NCI-H2227 treated with DMSO at 0.1 percent for 48 hours (cell line): Measurements from ENCODE around the gene GTF3C6.
"Not testable (repeated sequence)": the region's sequence is repeated elsewhere in the genome, so short reads cannot be mapped to it uniquely, and the experiment has no call there.

Source experiments
- DNase-seq: peaks from one replicate; lab custom pipeline; 2025; lab: John Stamatoyannopoulos, UW

Gene GTF3C6, protein sequence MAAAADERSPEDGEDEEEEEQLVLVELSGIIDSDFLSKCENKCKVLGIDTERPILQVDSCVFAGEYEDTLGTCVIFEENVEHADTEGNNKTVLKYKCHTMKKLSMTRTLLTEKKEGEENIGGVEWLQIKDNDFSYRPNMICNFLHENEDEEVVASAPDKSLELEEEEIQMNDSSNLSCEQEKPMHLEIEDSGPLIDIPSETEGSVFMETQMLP

DNA sequence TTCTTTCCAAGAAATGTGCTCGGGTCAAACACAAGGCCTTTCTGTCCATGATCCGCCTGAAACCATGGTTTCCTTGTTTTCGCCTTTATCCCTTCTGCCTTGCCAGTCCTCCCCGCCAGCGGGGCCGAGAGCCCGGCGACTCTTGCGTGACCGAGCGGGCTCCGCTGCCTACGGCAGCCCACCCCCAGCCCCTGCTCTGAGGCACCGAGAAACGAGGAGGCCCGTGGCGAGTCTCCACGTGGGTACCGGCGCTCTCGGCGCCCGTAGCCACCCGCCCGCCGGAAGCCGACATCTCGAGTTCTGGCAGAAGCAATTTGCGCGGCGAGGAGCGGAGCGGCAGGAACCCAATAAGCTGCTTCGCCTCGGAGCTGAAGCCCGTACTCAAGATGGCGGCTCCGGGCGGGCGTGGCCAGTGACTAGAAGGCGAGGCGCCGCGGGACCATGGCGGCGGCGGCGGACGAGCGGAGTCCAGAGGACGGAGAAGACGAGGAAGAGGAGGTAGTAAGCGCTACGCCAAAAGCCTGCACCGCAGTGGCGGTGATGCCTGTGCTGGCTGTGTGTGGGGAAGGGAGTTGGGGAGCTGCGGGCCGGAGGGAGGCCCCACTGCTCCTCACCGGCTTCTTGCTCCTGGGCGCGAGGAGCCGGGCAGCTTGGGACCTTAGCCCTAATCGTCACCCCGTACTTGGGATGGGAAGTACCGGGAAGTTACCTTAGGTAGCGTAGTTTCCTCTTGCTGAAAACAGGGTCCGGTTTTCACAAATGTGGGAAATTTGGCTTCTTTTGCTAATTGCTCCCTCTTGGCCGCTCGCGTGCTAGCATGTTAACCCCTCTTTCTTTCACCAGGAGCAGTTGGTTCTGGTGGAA is at the start of gene GTF3C6:
GTF3C6 (plus strand) TSS at position 378 of the 864 bp plus-strand sequence; CDS start at position 442, 64 bp downstream.
- DNase-seq, result peak; percentile 87

DNA sequence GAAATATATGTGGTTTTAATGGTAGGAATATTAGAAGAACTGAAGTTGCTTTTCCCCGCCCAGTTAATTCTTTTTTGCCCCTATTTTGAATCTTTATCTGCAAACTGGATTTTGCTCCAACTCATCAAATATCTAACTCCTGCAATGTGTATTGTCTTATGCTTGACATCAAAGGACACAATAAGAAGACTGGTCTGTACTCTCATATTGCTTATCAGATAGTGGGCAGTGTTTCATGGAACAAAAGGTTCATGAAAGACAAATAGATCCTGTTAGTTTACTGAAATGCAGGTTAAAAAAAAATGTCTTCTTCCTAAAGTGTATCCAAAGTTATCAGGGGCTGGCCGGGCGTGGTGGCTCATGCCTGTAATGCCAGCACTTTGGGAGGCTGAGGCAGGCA is 27.7 kb upstream of the GTF3C6 start:
- DNase-seq, result no peak

DNA sequence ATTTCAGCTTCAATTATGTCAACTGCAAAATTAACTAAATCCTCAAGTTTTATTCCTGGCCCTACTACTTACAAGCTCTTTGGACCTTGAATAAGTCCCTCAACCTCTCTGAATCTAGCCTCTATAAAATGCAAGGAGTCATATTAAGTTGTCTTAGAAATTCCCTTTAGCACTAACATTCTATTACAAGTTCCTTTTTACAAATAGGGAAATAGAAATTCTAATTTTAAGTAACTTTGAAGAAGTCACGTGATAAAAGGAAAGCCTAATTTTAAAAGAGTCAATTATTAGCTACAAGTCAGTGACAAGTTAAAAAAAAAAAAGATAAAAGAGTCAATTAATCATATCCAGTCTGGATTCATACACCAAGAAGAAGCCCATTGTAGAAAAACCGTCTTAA is 24.6 kb upstream of the GTF3C6 start:
- DNase-seq, result no peak

DNA sequence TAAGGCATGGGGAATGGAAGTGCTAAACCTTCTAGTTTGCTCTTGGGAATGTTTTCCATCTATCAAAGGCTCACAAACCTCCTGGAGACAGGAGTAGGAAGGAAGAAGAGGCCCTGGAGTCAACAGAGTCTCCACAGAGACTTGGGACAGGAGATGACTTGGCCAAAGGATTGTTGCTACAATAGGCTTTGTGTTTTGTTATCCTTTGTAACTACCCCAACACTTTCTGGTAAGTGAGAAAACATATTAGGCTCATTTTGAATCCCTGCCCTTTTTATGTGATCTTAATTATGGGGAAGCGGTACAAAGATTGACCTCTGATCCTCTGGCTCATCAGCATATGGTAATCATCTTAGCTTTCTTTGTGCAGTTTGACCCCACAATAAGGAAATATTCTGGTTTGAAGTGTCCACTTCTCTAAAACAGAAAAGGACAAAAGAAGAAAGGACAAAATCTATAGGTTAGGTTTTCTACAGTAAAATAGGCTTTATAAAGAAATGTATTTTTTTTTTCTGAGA is 24.1 kb upstream of the GTF3C6 start:
- no peak for DNase-seq

DNA sequence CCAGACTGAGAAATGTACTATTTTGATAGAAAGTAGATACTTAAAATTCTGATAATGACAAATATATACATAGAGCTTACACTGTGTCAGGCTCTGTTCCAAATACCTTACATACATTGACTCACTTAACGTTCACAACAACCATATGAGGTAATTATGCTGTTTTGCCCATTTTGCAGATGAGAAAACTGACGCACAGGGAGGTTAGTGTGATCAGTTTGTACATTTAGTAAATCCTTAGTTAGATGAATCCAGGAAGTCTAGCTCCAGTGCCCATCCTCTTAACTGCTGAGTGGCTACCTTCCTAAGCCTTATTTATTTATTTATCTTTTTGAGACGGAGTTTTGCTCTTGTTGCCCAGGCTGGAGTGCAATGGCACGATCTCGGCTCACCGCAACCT is 23.3 kb upstream of the GTF3C6 start:
- no peak for DNase-seq

DNA sequence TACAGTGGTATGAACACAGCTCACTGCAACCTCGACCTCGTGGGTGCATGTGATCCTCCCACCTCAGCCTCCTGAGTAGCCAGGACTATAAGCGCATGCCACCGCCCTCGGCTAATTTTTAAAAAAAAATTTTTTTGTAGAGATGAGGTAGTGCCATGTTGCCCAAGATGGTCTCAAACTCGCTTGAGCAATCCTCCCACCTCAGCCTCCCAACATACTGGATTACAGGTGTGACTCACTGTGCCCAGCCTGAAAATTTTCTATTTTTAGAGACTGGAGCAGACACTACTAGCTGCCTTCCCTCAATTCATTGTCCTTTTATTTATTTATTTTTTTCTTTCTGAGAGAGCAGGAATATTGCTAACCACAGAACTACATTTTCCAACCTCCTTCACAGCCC is 20.3 kb upstream of the GTF3C6 start:
- DNase-seq, result no peak

DNA sequence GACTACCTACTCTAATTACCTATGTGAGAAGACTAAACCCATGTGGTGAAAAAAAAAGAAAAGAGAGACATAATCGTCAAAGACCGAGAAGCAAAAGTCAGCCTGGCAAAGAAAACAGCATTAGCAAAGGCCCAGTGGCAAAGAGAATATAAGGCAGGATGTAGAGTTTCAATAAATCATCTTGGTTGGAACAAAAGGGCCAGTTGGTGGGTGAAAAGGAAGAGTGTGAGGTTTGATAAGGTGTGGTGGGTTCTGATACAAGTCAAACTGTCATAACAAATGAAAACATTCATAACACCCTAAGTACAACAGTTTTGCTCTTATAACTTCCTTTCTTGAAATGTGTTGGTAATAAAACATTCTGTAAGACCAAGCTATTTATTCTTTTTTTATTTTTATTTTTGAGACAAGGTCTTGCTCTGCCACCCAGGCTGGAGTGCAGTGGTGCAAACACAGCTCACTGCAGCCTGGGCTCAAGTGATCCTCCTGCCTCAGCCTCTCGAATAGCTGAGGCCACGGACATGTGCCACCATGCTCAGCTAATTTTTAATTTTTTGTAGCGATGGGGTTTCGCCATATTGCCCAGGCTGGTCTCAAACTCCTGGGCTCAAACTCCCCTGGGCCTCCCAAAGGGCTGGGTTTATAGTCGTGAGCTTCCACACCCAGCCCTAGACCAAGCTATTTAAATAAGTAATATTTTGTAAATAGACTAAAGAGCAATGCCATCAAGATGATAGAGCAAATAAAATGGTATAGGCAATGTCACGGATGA is 18.9 kb upstream of the GTF3C6 start:
- DNase-seq, result no peak

DNA sequence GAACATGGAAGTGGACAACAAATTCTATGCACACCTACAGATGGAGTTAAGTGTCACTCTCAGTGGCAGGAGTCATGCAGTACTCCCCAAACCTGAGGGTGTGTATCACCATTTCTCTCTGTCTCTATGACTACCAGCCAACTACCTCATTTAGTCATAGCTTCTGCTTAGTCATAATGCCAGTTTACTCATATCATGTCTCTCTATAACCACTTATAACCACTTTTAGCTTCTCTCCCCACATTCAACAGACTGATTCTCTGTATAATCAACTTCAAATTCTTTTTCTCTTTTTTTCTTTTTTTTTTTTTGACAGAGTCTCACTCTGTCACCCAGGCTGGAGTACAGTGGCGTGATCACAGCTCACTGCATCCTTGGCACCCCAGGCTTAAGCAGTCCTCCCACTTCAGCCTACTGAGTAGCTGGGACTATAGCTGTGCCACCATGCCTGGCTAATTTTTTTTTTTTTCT is 13.8 kb upstream of the GTF3C6 start:
- no peak for DNase-seq

DNA sequence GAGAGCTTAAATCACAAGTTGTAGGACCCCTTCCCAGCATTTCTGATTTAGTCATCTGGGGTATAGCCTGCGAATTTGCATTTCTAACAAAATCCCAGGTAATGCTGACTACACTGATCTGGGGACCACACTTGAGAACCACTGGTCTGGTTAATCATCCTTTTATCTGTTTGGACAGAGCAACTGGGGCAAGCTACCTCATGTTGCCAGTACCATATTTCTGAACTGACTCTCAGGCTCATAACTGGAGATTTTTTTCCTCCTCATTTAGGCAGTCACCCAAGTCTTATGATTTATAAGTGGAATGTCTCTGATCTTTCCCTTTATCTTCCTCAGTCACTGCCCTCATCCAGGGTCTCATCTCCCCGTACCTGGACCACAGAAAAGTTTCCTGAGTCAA is 12.0 kb upstream of the GTF3C6 start:
- no peak for DNase-seq

DNA sequence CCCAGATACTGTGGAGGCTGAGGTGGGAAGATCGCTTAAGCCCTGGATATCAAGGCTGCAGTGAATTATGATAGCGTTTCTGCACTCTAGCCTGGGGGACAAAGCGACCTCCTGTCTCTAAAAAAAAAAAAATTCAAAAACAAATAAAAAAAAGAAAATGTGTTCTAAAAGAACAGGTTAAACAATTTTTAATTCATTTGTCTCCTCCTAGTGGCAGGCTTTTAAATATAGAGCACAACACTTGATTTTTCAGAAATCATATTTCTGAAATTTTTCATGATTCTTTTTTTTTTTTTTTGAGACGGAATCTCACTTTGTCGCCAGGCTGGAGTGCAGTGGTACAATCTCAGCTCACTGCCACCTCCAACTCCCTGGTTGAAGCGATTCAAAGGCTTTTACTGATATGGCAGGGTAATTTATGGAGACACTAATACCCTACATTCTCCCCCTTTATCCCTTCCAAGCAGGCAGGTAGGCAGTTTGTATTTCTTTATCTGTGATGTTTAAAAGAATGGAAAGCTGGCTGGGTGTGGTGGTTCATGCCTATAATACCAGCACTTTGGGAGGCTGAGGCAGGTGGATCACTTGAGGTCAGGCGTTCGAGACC is 8.7 kb upstream of the GTF3C6 start:
- no peak for DNase-seq

DNA sequence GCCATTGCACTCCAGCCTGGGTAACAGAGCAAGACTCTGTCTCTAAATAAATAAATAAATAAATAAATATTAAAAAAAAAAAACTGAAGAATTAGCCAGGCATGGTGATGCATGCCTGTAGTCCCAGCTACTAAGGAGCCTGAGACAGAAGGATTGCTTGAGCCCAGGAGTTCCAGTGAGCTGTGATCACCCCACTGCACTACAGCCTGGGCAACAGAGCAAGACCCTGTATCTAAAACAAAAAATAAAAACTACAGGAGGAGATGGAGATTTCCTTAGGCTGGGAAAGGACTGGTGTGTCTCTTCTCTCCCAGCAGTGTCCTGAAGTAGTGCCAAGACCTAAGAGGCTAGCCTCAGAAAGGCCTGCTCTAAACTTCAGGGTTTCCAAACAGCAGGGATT is 8.1 kb upstream of the GTF3C6 start:
- no peak for DNase-seq

DNA sequence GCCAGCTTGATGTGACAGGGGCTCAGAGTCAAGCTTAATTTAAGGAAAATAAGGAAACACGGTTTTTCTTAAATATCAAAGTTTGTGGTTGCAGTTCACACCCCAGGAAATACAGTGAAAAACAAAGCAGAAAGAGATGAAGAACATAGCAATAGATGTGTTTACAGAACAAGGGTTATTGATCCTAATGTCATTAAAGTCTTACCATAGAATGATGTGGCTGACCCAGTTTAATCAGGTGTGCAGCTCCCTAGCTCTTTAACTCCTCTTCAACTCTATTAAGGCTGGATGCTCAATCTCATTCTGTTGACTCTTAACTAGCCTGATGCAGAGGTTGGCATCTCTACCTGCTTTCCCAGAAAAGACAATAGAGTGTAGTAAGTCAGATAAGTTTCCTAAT is 7.5 kb upstream of the GTF3C6 start:
- DNase-seq, result no peak

DNA sequence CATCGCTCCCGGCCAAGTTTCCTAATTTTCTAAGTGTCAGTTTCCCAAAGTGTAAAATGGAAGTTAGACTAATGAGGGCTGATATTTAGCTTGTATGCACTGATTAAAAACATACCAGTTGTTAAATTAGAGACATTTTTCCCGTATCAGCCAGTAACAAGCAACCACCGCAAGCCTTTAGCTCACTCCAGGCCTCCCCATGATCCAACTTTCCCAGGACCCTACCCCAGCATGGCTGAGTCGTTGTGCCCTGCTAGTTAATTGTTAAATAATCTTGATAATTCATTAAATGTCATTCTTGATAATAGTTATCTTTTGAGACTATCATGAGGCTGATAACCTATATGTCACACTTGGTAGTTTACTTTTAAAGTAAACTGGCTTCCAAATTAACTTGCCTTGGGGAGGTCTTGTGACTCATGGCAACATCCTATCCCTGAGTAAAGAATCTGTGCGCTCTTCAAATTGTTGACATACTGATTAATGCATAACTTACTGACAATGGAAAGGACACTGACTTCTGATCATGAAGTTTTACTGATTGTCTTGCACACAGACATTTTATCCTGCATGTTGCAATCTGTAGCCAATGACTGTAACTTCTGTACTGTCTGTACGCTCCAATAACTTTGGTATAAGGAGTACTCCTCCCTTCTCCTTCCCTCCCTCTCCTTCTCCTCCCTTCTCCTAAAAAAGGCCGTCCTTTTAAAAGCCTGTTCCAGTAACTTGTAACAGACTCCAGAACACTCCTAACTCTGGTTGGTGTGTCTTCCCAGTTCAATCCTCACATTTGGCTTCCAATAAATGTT is 6.3 kb upstream of the GTF3C6 start:
- no peak for DNase-seq

DNA sequence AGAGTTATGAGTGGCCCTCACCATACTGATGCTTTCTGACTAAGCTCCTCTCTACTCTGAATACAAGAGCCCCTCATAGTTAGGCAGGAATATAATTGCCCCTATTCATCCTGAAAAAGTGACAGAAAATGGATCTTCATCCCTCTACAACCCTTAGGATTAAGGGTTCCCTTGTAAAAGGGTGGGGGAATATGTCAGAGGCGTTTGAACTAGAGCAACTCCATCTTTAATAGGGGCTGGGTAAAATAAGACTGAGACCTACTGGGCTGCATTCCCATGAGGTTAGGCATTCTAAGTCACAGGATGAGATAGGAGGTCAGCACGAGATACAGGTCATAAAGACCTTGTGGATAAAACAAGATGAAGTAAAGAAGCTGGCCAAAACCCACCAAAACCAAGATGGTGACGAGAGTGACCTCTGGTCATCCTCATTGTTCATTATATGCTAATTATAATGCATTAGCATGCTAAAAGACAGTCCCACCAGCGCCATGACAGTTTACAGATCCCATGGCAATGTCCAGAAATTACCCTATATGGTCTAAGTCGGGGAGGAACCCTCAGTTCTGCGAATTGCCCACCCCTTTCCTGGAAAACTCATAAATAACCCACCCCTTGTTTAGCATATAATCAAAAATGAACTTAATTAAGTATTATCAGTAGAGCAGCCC is 4.7 kb upstream of the GTF3C6 start:
- DNase-seq, result no peak

DNA sequence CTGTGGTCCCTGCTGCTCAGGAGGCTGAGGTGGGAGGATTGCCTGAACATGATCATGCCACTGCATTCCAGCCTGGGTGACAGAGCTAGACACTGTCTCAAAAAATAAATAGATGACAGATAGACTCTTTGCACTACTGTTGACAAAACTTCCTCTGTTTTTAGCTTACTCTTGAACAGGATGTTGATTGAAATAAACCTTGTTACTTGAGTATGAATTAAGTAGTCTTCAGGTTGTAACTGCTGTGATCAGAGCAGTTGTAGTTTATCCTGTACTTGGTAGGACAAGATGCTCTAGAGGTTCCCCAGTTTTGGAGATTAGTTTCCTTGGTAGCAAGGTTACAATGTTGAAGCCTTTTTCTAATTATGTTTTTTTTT is 1.5 kb downstream of the GTF3C6 start:
- no peak for DNase-seq

DNA sequence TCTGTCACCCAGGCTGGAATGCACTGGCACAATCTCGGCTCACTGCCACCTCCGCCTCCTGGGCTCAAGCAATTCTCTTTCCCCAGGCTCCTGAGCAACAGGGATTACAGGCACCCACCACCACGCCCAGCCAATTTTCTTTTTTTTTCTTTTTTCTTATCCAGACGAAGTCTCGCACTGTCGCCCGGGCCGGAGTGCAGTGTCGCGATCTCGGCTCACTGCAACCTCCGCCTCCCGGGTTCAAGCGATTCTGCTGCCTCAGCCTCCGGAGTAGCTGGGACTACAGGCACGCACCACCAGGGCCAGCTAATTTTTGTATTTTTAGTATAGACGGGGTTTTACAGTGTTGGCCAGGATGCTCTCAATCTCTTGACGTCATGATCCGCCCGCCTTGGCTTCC is 4.1 kb downstream of the GTF3C6 start:
- not testable (repeated sequence) for DNase-seq

DNA sequence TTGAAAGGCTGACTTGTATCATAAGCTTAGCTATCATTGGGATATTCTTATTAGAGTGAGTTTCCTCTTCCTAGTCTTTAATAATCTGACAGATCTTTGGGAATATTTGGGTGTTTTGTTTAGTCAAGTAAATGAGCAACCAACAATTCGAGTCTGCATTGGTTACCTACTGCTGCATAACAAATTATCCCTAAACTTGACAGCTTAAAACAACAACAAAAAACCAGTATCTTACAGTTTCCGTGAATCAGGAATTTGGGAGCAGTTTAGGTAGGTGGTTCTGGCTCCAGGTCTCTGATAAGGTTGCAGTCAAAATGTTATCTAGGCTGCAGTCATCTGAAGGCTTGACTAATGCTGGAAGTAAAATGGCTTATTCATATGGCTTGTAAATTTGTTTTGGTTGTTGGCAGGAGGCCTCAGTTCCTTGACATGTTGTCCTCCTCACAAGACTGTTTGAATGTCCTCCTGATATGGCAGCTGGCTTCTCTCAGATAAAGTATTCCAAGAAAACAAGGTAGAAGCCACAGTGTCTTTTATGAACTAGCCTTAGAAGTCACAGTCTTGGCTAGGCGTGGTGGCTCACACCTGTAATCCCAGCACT is 7.2 kb downstream of the GTF3C6 start:
- no peak for DNase-seq

DNA sequence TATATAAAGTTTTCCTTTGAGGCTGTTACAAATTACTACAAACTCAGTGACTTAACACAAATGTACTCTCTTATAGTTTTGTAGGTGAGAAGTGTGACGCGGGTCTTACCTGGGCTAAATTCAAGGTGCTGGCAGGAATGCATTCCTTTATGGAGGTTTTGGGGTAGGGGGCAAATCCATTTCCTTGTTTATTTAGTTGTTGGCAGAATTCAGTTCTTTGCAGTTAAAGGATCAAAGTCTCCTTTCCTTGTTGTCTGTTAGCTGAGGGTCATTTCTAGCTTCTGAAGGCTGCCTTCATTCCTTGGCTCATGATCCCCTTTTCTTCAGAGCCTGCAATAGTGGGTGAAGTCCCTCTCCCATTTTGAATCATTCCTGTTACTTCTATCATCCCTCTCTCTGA is 10.2 kb downstream of the GTF3C6 start:
- DNase-seq, result not testable (repeated sequence)

DNA sequence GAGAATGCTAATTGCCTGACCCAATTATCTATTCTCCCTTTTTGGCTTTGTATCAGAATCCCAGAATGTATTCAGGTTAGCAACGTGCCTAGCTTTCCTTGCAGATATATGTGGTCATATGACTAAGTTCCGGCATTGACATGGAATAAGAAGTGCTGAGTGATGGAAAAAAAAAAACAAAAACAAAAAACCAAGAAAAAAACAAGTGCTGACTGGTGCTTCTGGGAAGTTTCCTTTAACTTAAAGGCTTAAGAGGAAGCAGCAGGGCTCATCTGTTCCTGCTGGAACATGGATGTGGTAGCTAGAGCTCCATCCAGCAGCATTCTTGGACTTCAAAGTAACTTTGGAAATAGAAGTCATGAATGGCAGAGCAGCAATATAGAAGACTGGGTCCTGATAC is 13.0 kb downstream of the GTF3C6 start:
- no peak for DNase-seq

DNA sequence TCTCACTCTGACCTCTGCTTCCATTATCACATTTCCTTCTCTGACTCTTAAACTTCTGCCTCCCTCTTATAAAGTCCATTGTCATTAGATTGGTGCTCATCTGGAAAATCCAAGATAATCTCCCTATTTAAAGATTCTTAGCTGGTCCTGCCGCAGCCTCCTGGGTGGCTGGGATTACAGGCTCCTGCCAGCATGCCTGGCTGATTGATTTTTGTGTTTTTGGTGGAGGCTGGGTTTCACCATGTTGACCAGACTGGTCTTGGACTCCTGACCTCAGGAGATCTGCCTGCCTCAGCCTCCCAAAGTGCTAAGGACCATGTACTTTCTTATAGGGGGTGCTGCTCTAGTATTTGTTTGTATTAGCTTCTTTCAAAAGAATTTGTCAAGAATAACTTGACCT is 18.1 kb downstream of the GTF3C6 start:
- no peak for DNase-seq
